Esophagus squamous epithelium (tissue), 5 donors: ENCODE data around the gene TREM2. TPM values are rescaled to one million over a fixed set of nuclear protein-coding genes. Genes with fewer than 3 reads are reported as not detected.
"Not testable (repeated sequence)": the region's sequence is repeated elsewhere in the genome, so short reads cannot be mapped to it uniquely, and the experiment has no call there.

Source experiments
- DNase-seq: peaks from one replicate; lab custom pipeline; 2025; lab: John Stamatoyannopoulos, UW
- H3K27ac ChIP-seq, 4 donors: fragments of 200-600 bp; sonication (generic); one replicate each; pipeline ENCODE4 v1.5.1; 2016 to 2019; ENCODE audit warnings: mild to moderate bottlenecking in 1 of 4
- H3K27me3 ChIP-seq, 4 donors: fragments of 200-600 bp; sonication (generic); 1 replicate in 3 of 4; 2 replicates in 1 of 4; pipeline versions ENCODE4 v1.5.1 to v1.6.0; 2017 to 2021; ENCODE audit warnings: antibody characterized with exemption in 1 of 4
- H3K36me3 ChIP-seq, 3 donors: fragments of 200-600 bp; sonication (generic); one replicate each; pipeline ENCODE4 v1.5.1; 2016 to 2019
- H3K4me1 ChIP-seq, 3 donors: fragments of 200-600 bp; sonication (generic); one replicate each; pipeline ENCODE4 v1.5.1; 2017 to 2019
- H3K4me3 ChIP-seq, 4 donors: fragments of 200-600 bp; sonication (generic); 1 replicate in 3 of 4; 2 replicates in 1 of 4; pipeline ENCODE4 v1.5.1; 2016 to 2019; ENCODE audit warnings: mild to moderate bottlenecking in 2 of 4, moderate library complexity in 1 of 4
- H3K9me3 ChIP-seq, 3 donors: fragments of 200-600 bp; sonication (generic); one replicate each; pipeline ENCODE4 v1.5.1; 2016 to 2019
- CTCF ChIP-seq, 6 experiments: fragments of 450-650 bp in 4 of 6; fragments of 200-600 bp in 2 of 6; sonication (generic) in 2 of 6; IDR thresholded peaks; one replicate each; pipeline ENCODE4 v1.5.1; 2016 to 2019; ENCODE audit warnings: antibody characterized with exemption in 6 of 6, mild to moderate bottlenecking in 4 of 6, moderate library complexity in 4 of 6
- POLR2A ChIP-seq, 4 donors: fragments of 450-650 bp; IDR thresholded peaks; one replicate each; pipeline ENCODE4 v1.6.1; 2017; ENCODE audit warnings: antibody characterized with exemption in 4 of 4, mild to moderate bottlenecking in 4 of 4, moderate library complexity in 3 of 4
- WGBS, 2 donors: methylation state at CpG; one replicate each; pipeline ENCODE4 v1.1.5; 2018; 5-methylcytosine and 5-hydroxymethylcytosine counted together
- intact Hi-C: fragments of 100-400 bp; cut with DNase I; formaldehyde crosslinking; loops from one replicate; pipeline ENCODE4 v1.15.0; 2022
- total RNA-seq, 4 donors: library from RNA; depleted of rRNA; stranded (reverse); fragments of >200 nt; gene quantifications; one replicate each; pipeline ENCODE4 v1.1.0, GENCODE V29; 2016
- donor health status: DM: yes; HTN: yes; CAD: no.

TREM2 gene
- total RNA-seq, 4 donors from 2014 or later: 0.70 to 7.3 (median 0.95) TPM; not detected in 1

GRCh38 chr6:41190791-41191190, 27.9 kb upstream of the TREM2 start:
- intact Hi-C loops: no loop called here
- peaks cover 0 to 13% (median 6%) of the 10 kb centered on the region in 3 donors for H3K9me3 ChIP-seq
- no peak for TF ChIP-seq POLR2A (IDR thresholded peaks at IDR 0.05)
- no peak for TF ChIP-seq CTCF (IDR thresholded peaks at IDR 0.05)
- no peaks in the 10 kb centered on the region for H3K4me1 ChIP-seq
- no peaks in the 10 kb centered on the region for H3K36me3 ChIP-seq
- H3K27me3 ChIP-seq: peaks cover 0 to 39% (median 0%) of the 10 kb centered on the region in 4 donors
- DNase-seq: no peak
- no peak overlapping the region for H3K4me3 ChIP-seq
- WGBS, 2 donors: 65 to 88% methylated on average over 2 of the region's 3 CpGs
- no peak overlapping the region for H3K27ac ChIP-seq

GRCh38 chr6:41189967-41190366, 27.1 kb upstream of the TREM2 start:
- intact Hi-C loops: no loop called here
- H3K36me3 ChIP-seq: no peaks in the 10 kb centered on the region
- WGBS, 2 donors: 56 to 72% methylated on average over 2 of the region's 2 CpGs
- H3K4me1 ChIP-seq: no peaks in the 10 kb centered on the region
- H3K27me3 ChIP-seq: peaks cover 0 to 33% (median 0%) of the 10 kb centered on the region in 4 donors
- no peak for TF ChIP-seq CTCF (IDR thresholded peaks at IDR 0.05)
- no peak for TF ChIP-seq POLR2A (IDR thresholded peaks at IDR 0.05)
- no peak for DNase-seq
- no peak overlapping the region for H3K4me3 ChIP-seq
- H3K27ac ChIP-seq: no peak overlapping the region
- peaks cover 0 to 13% (median 6%) of the 10 kb centered on the region in 3 donors for H3K9me3 ChIP-seq

DNA sequence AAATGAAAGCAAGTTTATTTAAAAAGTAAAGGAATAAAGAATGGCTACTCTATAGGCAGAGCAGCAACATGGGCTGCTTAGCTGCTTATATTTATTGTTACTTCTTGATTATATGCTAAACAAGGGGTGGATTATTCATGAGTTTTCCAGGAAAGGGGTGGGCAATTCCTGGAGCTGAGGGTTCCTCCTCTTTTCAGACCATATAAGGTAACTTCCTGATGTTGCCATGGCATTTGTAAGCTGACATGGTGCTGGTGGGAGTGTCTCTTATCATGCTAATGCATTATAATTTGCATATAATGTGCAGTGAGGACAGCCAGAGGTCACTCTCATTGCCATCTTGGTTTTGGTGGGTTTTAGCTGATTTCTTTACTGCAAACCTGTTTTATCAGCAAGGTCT, 26.1 kb upstream of the TREM2 start:
- H3K4me1 ChIP-seq, H3K27ac ChIP-seq, H3K36me3 ChIP-seq, intact Hi-C loops, DNase-seq, H3K4me3 ChIP-seq: not testable (repeated sequence)
- H3K27me3 ChIP-seq: peaks cover 0 to 30% (median 0%) of the 10 kb centered on the region in 4 donors
- H3K9me3 ChIP-seq: peaks cover 0 to 13% (median 6%) of the 10 kb centered on the region in 3 donors

- 74 to 81% methylated on average over 5 to 6 of the region's 8 CpGs for WGBS, 2 donors
- TF ChIP-seq CTCF (IDR thresholded peaks at IDR 0.05) (no peak), POLR2A (IDR thresholded peaks at IDR 0.05) (no peak)
- H3K9me3 ChIP-seq: peaks cover 0 to 13% (median 6%) of the 10 kb centered on the region in 3 donors
- peaks cover 0 to 21% (median 0%) of the 10 kb centered on the region in 4 donors for H3K27me3 ChIP-seq
- no peak for DNase-seq
- intact Hi-C loops: no loop called here
- no peak overlapping the region for H3K4me3 ChIP-seq
- H3K36me3 ChIP-seq: no peaks in the 10 kb centered on the region
- H3K4me1 ChIP-seq: no peaks in the 10 kb centered on the region
- H3K27ac ChIP-seq: no peak overlapping the region
These were observed 25.3 kb upstream of the TREM2 start for GRCh38 chr6:41187924-41188886.

DNA sequence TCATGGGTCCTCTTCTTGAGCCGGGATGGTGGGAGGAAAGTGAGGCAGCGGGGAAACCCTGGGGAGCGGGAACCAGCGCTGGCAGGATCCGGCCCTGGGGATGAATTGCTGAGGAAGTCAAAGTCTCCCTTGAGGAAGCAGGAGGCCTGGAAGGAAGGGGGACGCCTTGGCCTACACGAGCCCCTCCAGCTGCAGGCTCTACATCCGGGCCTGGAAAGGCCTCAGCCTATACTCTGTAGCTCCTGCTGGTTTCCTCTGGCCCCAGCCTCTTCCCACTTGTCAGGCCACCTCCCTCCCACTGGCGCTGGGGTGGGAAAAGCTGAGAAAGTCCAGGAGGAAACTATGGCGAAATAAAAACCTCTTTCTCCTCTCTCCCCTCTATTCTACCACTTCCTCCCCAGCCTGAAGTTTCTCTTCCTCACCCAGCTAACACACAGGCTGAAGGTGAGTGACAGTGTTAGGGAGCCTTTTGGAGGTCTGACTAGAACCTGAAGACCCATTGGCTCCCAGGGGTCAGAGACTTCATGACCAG, 23.2 kb upstream of the TREM2 start:
- Histone ChIP-seq H3K36me3 (no peaks in the 10 kb centered on the region), H3K9me3 (peaks cover 0 to 13% (median 6%) of the 10 kb centered on the region in 3 donors), H3K4me1 (no peaks in the 10 kb centered on the region), H3K27ac (no peak overlapping the region), H3K4me3 (no peak overlapping the region), H3K27me3 (peaks cover 0 to under 1% (median 0%) of the 10 kb centered on the region in 4 donors)
- WGBS, 2 donors: 63 to 75% methylated on average over 7 of the region's 10 CpGs
- intact Hi-C loops: no loop called here
- TF ChIP-seq POLR2A (IDR thresholded peaks at IDR 0.05) (no peak), CTCF (IDR thresholded peaks at IDR 0.05) (no peak)
- DNase-seq: no peak
